Activated CD8-positive, alpha-beta memory T cell treated with anti-CD3 and anti-CD28 coated beads, Interleukin-2, amount 50 U/mL, for 1 hour (primary cell): ENCODE data around the gene MAP2.

Source experiments
- DNase-seq: peaks from one replicate; pipeline ENCODE4 v3.0.0-alpha.2; 2020; ENCODE audit errors: extremely low read depth

The MAP2 gene, protein sequence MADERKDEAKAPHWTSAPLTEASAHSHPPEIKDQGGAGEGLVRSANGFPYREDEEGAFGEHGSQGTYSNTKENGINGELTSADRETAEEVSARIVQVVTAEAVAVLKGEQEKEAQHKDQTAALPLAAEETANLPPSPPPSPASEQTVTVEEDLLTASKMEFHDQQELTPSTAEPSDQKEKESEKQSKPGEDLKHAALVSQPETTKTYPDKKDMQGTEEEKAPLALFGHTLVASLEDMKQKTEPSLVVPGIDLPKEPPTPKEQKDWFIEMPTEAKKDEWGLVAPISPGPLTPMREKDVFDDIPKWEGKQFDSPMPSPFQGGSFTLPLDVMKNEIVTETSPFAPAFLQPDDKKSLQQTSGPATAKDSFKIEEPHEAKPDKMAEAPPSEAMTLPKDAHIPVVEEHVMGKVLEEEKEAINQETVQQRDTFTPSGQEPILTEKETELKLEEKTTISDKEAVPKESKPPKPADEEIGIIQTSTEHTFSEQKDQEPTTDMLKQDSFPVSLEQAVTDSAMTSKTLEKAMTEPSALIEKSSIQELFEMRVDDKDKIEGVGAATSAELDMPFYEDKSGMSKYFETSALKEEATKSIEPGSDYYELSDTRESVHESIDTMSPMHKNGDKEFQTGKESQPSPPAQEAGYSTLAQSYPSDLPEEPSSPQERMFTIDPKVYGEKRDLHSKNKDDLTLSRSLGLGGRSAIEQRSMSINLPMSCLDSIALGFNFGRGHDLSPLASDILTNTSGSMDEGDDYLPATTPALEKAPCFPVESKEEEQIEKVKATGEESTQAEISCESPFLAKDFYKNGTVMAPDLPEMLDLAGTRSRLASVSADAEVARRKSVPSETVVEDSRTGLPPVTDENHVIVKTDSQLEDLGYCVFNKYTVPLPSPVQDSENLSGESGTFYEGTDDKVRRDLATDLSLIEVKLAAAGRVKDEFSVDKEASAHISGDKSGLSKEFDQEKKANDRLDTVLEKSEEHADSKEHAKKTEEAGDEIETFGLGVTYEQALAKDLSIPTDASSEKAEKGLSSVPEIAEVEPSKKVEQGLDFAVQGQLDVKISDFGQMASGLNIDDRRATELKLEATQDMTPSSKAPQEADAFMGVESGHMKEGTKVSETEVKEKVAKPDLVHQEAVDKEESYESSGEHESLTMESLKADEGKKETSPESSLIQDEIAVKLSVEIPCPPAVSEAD (N-terminal part only)

DNA sequence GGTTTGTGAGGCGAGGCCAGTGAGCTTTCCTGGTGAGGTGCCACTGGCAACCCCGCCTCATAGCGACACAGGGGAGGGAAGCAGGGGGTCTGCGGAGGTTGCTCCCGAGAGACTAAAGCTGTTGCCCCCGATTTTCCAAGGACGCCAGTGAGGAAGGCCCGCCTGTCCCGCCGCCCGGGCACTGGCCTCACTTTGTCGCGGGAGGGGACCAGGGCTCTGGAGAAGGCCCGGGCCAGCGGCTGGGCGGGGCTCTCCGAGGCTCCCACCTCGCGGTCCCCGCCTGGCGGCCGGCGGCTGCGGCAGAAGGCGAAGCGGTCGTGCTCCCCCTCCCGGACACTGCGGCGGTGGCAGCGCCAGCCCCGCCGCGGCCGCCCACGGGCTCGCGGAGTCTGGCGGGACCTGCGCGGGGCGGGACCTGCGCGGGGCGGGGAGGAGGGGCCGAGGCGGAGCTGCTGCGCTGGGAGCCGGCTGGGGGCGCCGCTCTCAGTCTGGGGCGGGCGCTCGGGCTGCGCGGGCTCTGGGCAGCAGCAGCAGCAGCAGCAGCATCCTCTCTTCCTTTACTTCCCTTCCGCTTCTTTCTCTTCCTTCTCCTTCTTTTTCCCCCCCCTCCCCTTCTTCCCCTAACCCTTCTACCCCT is at the start of gene MAP2:
Gene MAP2 (plus strand): TSS at position 486 of the 637 bp plus-strand sequence. CDS start 229,124 bp downstream, outside the sequence.
- DNase-seq: peak; percentile 1

- DNase-seq: no peak
Observed at GRCh38 chr2:209376686-209377085, 47.2 kb upstream of the MAP2 start.

- DNase-seq: no peak
Observed at GRCh38 chr2:209380293-209380692, 43.6 kb upstream of the MAP2 start.

DNA sequence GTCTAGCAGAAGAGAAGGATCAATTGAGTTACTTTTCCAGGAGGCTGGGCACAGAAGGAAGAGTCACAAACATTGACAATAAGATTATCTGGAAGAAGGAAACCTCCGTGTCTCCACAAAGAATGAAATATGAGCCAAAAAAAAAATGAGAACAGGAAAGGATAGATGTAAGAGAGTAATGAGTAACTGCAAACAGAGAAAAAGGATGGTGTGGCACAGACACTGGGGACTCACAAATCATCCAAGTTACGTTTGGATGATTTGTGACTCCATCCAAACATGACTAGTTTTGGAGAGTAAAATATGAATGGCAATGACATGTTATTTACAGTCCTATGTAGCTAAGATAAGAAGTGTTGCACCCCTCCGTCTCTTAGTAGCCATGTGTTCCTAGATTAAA is 42.8 kb upstream of the MAP2 start:
- DNase-seq: no peak

DNA sequence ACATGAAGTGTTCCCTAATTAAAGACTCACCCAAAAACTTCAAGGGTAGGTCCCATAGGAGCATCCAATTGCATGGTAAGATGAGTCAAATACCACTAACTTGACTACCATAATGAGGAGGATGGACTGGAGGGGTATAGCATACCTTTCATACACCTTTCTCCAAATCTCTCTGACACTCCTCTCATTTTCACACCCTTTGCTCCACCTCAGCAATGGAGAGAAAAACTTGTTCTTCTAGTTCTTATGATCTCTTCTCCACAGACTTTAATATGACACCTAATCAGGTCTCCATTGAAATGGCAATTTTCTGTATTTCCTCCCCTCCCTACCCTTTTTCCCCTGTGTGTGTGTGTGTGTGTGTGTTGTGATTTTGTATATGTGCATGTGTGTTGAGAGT is 41.1 kb upstream of the MAP2 start:
- no peak for DNase-seq

- no peak for DNase-seq
Observed at GRCh38 chr2:209383212-209383611, 40.6 kb upstream of the MAP2 start.

DNA sequence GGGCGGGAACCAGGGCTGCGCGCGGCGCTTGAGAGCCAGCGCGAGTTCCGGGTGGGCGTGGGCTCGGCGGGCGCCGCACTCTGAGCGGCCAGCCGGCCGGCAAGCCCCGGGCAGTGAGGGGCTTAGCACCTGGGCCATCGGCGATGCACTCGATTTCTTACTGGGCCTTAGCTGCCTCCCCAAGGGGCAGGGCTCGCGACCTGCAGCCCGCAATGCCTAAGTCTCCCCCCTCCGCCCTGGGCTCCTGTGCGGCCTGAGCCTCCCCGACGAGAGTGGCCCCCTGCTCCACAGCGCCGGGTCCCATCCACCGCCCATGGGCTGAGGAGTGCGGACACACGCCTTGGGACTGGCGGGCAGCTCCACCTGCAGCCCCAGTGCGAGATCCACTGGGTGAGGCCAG is 36.5 kb upstream of the MAP2 start:
- DNase-seq: no peak

- DNase-seq: no peak
Observed at GRCh38 chr2:209388446-209389037, 35.3 kb upstream of the MAP2 start.

DNA sequence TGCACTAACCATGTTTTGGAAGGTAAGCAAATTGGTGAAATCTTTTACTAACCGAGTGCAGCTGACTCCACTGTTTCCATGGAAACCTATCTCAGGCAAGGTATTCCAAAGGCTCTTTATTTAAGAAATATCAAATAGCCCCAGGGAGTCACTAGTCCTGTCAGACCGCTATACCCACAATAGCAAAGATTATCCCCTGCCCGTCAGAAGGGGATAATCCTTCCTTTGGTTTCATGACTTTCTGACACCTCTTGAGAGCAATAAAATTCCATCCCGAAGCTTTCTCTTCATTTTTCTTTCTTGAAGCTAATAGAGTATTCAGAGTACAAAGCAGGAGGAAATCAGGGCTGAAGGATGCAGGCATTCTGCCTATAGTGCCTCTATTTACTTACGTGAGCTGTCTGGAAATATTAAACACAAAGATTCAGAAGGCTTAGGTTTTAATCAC is 34.7 kb upstream of the MAP2 start:
- DNase-seq: no peak

GRCh38 chr2:209390839-209391238 is 33.0 kb upstream of the MAP2 start:
- no peak for DNase-seq

- DNase-seq: no peak
Observed at GRCh38 chr2:209391776-209392401, 32.0 kb upstream of the MAP2 start.

- no peak for DNase-seq
Observed at GRCh38 chr2:209395229-209395628, 28.6 kb upstream of the MAP2 start.

DNA sequence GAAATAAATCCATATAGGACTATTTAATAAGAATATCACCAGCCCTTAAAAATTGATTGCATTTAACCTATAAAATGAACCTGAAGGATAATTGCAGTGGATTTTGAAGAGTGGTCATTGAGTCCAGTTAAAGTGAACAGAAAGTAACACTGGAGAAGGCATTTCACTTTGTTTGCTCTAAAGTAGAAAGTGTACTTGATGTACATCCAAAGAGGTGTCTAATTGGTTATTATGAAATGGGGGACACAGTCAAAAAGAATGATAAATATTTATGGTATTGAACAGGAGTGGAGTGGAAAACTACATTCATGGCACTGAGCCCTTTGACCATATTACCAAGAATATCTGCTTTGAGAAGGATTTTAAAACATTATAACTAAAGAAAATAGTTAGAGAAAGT is 28.2 kb upstream of the MAP2 start:
- DNase-seq: no peak

DNA sequence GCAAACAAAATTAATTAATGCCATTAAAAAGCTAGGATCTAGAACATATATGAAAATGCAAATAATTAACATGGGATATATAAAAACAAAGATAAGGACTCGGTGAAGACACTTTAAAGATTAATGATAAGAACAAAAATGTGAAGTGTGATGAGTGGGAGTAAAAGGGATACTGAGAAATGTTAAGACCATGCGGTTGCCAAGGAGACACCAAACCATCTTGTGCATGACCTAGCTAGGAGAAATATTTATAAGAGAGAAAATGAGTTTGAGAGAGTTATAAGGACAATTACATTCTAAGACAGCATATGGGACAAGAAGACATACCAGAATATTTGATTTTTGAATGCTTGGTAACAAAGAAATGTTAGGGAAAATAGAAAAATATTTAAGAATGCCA is 25.4 kb upstream of the MAP2 start:
- DNase-seq: no peak

DNA sequence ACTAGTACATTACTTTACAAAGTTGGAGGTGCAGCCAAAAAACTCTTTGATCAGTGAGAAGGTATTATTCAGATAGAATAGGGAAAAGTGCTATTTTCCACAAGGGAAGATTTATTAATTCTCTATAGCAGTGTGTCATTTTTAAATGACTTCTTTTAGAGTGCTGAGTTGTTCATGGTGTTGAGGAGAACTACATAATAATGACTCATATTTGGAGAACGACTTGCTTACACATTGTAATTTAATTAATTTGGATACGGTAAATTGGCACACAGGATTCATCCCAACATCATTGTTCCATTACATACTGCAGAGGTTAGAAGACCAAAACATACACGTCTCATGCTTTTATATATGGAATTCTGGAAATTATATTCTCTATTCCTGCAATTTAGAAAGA is 22.1 kb upstream of the MAP2 start:
- DNase-seq: no peak

GRCh38 chr2:209411296-209411695 is 12.6 kb upstream of the MAP2 start:
- DNase-seq: no peak

GRCh38 chr2:209411718-209412117 is 12.1 kb upstream of the MAP2 start:
- DNase-seq: no peak

GRCh38 chr2:209413311-209414014 is 10.4 kb upstream of the MAP2 start:
- no peak for DNase-seq

- DNase-seq: no peak
Observed at GRCh38 chr2:209416913-209417312, 6.9 kb upstream of the MAP2 start.

GRCh38 chr2:209422191-209422754 is 1.6 kb upstream of the MAP2 start:
- DNase-seq: no peak
